WERI-Rb-1 (cell line): ENCODE results near the gene HSFY1.
"Not testable (repeated sequence)": the region's sequence is repeated elsewhere in the genome, so short reads cannot be mapped to it uniquely, and the experiment has no call there.

Experiments
- DNase-seq: peaks from one replicate; pipeline ENCODE4 v3.0.0-alpha.2; 2020
- H3K27ac ChIP-seq: fragments of 250-450 bp; sonication (Bioruptor Pico); 2 replicates; pipeline ENCODE4 v1.5.1; 2020; ENCODE audit warnings: mild to moderate bottlenecking, moderate library complexity
- H3K27me3 ChIP-seq: fragments of 250-450 bp; sonication (Bioruptor Pico); 2 replicates; pipeline ENCODE4 v1.5.1; 2021; ENCODE audit warnings: mild to moderate bottlenecking, low read depth, moderate library complexity; ENCODE audit not compliant: insufficient read depth, severe bottlenecking
- H3K36me3 ChIP-seq: fragments of 250-450 bp; sonication (Bioruptor Pico); 2 replicates; pipeline ENCODE4 v1.5.1; 2020; ENCODE audit warnings: mild to moderate bottlenecking, moderate library complexity
- H3K4me3 ChIP-seq: 2 replicates; pipeline ENCODE4 v1.5.1; 2011; ENCODE audit warnings: low read depth, mild to moderate bottlenecking, control low read depth, low read length
- H3K9me3 ChIP-seq: fragments of 250-450 bp; sonication (Bioruptor Pico); 2 replicates; pipeline ENCODE4 v1.5.1; 2021; ENCODE audit warnings: mild to moderate bottlenecking, moderate library complexity; ENCODE audit not compliant: severe bottlenecking

The HSFY1 gene, protein sequence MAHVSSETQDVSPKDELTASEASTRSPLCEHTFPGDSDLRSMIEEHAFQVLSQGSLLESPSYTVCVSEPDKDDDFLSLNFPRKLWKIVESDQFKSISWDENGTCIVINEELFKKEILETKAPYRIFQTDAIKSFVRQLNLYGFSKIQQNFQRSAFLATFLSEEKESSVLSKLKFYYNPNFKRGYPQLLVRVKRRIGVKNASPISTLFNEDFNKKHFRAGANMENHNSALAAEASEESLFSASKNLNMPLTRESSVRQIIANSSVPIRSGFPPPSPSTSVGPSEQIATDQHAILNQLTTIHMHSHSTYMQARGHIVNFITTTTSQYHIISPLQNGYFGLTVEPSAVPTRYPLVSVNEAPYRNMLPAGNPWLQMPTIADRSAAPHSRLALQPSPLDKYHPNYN

DNA sequence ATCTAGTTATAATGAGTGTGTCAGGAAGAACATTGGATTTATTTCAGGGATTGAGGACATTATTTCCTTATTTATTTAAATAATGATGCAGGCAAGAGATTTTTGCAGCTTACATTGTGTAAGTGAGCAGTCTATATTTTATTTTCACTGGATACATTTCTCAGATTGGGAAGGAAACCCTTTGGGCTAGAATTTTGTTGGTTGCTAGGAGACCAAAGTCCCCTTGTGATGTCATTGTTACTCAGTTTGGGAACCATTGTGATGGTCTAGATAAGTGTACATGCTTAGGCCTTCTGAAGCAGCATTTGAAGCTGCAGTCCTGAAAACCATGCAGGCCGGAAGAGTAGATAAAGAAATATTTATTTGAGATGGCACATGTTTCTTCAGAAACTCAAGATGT, at the start of gene HSFY1:
TSS of gene HSFY1 (plus strand) at position 301 of the 400 bp plus-strand sequence. CDS start at position 369, 68 bp downstream.
- not testable (repeated sequence) for H3K27me3 ChIP-seq, H3K36me3 ChIP-seq, DNase-seq, H3K27ac ChIP-seq, H3K9me3 ChIP-seq, H3K4me3 ChIP-seq

DNA sequence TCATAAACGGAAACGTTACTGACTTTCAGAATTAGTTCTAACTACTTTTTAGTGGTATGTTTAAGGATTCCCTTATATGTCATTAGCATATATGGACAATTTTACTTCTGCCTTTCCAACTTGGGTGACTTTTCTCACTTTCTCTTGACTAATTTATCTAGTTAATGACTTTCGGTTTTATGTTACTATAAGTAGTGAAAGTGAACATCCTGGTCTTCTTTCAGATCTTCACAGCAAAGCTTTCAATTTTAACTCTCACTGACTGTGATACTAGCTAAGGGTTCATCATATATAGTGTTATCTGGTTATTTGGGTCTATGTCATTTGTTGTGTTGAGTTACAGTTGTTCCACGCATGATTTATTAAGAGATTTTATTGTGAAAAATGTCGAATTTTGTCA, 42.3 kb upstream of the HSFY1 start:
- H3K27me3 ChIP-seq, DNase-seq, H3K4me3 ChIP-seq, H3K9me3 ChIP-seq, H3K36me3 ChIP-seq, H3K27ac ChIP-seq: not testable (repeated sequence)

GRCh38 chrY:18530995-18531655, 15.4 kb upstream of the HSFY1 start:
- H3K27me3 ChIP-seq, H3K27ac ChIP-seq, H3K4me3 ChIP-seq, H3K9me3 ChIP-seq, H3K36me3 ChIP-seq, DNase-seq: not testable (repeated sequence)

- H3K27ac ChIP-seq, DNase-seq, H3K4me3 ChIP-seq, H3K9me3 ChIP-seq, H3K27me3 ChIP-seq, H3K36me3 ChIP-seq: not testable (repeated sequence)
Observed at GRCh38 chrY:18538952-18539351, 7.6 kb upstream of the HSFY1 start.

DNA sequence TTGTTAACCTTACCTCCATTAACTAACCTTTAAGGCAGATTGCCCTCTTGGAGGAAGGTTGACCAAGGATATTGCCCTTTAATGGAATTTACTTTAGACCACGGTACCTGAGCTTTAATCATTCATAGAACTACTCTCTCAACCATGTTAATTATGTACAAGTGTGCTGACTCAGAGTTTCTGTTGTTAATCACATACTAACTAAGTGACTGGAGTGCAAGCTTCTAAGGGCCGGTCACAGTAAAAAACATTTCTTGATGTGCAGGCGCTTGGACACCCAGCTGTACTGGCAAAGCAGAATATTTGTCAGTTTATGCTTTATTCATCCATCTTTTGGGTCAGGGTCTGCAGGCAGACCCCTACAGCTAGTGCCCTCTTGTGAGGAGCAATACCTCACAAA, 6.6 kb downstream of the HSFY1 start:
- H3K27me3 ChIP-seq, H3K4me3 ChIP-seq, H3K36me3 ChIP-seq, H3K27ac ChIP-seq, H3K9me3 ChIP-seq, DNase-seq: not testable (repeated sequence)

DNA sequence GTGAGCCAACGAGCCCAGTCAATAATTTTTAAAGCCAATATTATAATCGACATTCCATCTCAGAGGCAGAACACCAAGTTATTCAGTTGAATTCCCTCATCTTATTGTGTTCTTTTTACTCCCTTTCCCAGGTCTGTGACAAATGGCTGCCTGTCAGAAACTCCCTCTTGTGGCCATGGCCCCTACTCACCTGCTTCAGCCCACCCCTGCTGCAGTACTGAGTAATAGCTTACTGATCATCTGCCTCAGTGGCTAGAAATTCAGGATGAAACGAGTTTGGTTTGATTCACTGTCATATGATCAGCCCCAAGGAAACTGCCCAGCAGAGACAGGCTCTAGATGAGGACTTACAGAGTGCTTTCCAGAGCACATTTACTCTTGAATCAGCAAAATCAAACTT, 19.4 kb downstream of the HSFY1 start:
- not testable (repeated sequence) for H3K9me3 ChIP-seq, H3K4me3 ChIP-seq, H3K27me3 ChIP-seq, H3K27ac ChIP-seq, H3K36me3 ChIP-seq, DNase-seq
